ENCODE data around the gene FBXO36.
"Not testable (repeated sequence)": the region's sequence is repeated elsewhere in the genome, so short reads cannot be mapped to it uniquely, and the experiment has no call there.

FBXO36 gene

DNA sequence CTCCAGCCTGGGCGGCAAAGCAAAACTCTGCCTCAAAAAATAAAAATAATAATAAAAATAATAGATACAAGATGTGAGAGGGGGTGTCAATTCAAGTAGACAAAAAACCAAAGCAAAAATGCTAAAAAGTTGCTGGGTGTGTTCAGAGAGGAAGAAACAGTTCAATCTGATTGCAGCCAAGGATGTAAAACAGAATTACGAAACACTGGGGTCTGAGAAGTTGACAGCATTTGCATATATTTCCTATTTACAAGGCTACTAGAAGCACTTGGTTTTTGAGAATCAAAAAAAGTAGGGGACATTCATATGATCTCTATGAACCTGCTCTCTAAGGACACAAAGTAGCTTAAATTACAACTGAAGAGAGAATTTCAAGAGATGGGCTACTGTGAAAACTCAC, 8.1 kb upstream of the FBXO36 start:
- DNase-seq, result no peak

DNA sequence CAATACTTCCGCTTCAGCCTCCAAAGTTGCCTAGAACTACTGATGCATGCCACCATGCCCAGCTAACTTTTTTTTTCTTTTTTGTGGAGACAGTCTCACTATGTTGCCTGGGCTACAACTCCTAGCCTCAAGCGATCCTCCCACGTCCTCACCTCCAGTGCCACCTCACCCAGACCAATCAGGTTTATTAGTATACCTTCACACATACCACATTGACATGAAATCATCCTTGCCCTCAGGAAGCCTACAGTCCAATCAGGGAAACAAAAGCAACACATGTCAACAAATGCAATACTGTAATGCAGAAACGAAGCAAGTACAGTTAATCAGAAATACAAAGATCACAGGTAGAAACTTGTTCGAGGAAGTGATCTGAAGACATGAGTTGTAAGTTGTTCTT, 4.5 kb upstream of the FBXO36 start:
- DNase-seq, result no peak

DNA sequence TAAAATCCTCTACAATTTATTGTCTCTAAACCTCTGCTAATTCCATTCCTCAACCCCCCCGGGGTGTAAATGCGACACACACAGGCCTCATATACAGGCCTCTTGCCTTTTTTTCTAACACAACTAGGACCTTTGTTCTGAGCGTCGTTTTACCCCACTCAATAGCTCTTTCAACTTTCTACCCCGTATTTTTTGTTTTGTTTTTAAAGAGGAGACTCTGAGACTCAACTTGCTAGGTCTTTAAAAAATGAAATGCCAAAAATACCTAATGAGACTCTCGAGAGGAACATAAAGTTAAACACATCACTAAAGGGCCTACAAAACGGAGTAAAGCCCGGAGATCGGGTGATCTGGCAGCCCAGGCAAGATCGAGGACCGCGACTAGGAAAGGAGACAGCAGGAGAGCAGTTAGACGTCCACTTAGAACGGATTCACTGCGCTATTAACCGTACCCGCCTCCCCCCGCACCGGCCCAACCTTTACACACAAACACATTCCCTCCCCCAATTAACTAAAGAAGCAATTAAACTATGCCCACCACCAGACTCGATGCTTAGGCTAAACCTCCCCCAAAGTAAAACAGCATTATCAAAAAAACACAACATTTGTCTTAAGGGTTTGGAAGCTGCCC, 2.2 kb upstream of the FBXO36 start:
- DNase-seq, result no peak

DNA sequence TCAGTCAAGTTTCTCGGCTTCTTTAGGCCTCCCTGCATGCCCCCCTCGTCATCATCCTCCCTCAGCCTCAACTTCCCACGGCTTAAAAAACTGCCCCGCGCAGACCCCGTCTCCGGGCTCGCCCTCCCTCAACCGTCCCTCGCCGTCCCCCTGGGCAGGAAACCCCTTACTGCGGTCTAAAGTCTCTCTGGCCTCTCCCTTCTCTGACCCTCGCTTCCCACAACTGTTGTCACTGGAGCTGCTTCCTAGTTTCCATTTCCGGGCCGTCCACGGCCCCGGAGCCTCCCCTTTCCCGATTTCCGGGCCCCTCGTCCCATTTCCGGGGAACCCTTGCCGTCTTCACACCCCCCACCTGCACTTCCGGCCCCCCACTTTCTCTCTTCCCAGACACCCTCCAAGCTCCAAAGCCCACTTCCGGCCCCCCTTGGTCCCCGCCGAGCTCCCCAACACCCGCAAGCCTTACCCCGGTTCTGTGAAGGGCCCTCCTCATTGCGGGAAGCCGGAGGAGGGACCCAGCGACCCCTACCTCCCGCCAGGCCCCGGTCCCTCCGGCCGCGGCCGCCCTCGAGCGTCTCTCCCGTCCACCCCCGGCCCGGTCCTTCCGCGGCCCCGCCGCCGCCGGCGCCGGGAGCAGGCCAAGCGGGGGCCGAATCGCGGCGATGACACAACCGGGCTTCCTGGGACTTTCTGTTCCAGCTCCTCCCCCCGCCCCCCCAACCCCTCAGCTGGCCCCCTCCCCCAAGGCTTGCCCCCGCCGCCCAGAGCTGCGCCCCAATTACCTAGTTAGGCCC, 1.0 kb upstream of the FBXO36 start:
- DNase-seq, result no peak

DNA sequence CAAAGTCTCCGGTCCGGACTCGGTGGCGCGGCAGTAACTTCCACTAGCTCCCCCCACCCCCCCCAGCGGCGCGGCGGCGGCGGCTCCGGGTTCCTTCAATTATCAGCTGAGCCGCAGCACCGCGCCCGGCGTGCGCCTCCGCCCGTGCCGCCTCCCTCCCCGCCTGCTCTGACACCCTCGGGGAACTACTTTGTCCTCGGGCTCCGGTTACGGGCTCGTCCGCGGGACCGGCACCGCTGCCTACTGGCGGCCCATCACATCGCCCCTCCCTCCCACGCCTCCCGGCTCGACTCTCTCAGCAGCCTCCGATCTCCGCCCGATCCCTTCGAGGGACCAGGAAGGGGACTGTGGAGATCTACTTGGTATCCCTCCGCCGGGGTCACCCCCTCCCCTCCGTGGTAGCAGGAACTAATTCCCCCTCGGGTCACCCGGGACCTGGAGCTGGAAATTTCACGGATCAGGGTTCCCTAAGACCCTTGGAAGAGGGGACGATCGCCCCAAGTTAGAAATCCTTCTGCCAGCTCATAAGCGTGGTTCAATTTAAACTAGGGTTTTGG, 333 bp upstream of the FBXO36 start, which contains the start of gene TRIP12:
TRIP12 (minus strand) TSS at position 118 of the 557 bp plus-strand sequence. CDS start 41,930 bp downstream, outside the sequence.
- peak; percentile 72 for DNase-seq

DNA sequence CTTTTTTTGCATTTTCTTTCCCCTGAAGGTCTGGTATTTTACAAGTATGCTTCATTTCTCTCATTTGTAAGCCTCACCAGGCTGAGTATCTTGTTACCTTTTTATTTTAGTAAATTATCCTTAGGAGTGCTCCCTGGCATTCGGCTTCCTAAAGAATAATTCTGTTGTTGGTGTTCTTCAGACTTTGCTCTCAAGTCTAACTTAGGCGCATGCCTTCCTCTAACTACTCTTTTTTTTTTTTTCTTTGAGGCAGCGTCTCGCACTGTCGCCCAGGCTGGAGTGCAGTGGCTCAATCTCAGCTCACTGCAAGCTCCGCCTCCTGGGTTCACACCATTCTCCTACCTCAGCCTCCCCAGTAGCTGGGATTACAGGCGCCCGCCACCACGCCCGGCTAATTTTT, 2.2 kb downstream of the FBXO36 start:
- not testable (repeated sequence) for DNase-seq

DNA sequence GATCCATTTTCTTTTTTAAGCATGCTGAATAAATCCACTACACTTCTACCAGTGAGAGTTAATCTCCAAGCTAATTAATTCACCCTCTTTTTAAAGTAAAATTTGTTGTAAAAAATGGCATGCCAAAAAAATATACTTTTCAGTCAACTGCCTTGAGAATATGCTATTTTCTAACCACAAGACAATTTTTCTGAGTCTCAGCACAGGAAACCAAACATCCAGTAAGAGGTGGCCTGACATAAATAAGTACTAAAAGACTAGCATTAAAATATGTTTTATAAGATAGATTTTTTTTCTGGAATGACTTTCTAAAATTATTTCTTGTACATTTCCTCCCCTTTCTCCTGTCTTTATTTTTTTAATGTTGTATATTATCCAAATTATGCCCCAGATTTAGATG, 2.9 kb downstream of the FBXO36 start:
- DNase-seq, result no peak

DNA sequence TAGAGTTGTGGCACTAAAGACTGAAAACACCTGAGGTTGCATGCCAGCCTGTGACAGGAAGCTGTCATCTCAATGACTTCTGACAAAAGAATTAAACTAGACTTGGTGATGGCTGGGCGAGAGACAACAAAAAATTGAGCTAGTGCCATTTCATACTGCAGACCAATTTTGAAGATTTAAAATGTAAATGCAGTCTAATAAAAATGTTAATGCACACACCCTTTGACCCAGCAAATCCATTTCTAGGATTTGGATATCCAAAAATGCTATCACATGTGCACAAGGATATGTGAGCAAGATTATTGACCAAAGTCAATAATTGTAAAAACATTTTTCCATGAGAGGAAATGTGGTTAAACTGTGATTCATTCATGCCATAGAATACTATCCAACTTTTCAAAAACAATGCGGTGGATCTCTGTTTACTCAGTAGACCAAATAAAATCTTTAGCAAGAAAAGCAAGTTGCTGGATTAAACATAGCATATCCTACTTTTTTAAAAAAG, 5.6 kb downstream of the FBXO36 start:
- no peak for DNase-seq

DNA sequence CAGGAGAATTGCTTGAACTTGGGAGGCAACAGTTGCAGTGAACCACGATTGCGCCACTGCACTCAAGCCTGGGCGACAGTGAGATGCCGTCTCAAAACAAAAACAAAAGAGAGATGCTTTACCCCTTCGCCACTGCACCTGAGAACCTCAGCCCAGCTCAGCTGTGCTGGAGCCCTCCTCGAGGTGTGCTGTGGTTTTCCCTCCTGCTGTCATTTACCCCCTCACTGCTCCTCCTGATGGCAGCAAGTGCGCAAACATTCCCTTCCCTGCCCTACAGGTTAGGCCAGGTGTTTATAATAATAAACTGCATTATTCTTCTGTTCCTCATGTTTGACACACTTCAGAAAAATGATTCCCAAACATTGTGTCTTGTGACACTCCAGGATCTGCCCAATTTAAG, 8.4 kb downstream of the FBXO36 start:
- DNase-seq, result no peak

DNA sequence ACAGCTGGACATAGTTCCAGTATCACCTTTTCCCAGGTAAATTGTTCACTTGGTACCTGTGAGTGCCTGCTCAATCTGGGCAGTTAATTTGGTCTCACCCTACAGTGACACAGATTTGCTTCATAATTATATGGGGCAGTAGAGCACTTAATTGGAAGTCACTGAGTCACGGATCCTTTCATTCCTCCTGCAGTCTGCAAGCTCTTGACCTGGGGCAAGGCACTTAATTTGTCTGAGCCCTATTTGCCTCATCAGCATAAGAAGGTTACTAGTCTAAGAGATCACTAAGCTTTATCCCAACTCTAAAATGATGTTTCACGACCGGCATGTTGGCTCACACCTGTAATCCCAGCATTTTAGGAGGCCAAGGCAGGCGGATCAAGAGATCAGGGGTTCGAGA, 8.9 kb downstream of the FBXO36 start:
- no peak for DNase-seq

DNA sequence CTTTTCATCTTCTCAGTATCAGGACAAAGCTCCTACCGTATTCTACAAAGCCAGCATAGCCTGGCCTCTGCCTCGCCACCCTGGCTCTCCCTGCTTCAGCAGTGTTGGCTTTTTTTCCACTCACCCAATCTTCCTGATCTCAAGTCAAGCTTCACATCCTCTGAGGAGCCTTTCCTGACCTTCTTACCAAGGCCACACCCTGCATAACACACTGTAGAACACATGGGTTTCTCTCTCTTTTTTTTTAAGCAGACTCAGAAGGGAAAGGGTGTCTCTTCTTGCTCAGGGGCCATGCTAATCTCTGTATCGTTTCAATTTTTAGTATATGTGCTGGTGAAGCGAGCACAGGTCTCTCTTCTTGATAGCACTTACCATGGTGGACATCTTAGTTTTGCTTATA, 15.2 kb downstream of the FBXO36 start:
- DNase-seq, result no peak

DNA sequence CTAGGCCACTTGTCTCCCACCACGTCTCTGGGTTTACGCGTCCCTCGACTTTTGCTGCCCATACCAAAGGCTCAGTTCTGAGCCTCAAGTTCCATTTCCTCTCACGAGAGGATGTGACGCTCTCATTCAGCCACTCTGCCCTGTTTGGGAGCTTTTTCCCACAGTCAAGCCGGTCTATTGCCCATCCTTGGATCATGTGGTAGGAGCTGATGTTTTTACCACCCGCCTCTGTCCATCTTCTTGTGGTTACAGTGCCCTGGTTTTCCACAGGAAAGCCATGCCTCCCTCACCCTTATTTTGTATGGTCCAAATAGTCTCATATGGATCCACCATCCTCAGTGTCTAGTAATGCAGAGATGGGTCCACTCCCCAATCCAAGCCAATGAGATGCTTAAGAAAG, 20.4 kb downstream of the FBXO36 start:
- no peak for DNase-seq

DNA sequence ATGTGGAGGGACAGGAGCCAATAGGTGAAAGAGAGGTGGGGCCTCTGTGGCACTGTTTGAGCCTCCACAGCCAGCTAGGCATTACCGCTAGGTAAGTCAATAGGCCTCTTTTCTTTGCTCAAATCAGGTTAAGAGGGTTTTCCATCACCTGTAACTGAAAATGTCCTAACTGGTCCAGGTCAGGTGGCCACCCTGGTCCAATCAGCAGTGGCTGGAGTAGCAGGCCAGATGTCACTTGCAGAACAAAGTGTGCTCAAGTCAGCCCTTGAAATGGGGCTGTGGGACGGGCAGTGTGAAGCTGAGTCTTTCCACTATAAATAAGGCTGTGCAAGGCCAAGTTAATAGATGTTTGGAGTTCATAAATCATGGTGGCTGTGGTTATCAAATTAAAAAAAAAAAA, 20.9 kb downstream of the FBXO36 start:
- no peak for DNase-seq

DNA sequence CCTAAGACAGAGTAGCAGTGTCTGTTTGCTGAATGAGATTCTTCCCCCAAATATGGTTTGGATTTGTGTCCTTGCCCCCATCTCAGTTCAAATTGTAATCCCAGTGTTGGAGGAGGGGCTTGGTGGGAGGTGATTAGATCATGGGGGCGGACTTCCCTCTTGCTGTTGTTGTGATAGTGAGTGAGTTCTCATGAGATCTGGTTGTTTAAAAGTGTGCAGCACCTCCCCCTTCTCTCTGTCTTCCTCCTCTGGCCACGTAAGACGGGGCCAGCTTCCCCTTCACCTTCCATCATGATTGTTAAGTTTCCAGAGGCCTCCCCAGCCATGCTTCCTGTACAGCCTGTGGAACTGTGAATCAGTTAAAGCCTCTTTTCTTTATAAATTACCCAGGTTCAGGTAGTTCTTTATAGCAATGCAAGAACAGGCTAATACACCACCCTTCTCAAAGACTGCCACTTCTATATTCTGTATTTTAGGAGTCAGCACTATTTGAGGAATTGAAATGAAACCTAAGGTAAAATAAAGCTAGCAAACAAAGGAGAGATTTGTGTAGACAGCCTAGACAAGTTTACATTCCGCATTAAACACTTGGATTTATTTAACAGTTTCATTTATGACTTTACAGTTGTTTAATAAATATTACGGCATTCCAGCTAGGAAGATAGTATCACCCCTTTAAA, 21.6 kb downstream of the FBXO36 start:
- DNase-seq, result no peak

DNA sequence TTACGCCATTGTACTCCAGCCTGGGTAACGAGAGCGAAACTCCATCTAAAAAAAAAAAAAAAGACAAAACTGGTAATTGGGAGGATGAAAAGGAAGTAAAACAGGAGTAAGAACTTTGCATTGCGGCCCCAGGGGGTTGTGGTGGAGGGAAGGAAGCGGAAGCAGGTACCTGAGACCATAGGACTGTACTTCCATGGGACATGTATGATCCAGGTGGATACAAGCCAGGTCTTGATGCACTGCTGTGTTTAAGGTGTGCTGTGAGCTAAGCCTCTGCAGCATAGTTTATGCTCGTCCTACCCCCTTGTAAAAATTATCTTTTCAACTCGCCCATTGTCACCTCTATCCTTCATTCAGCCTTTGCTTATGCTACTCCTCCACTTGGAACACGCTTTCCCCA, 23.7 kb downstream of the FBXO36 start:
- DNase-seq, result no peak

DNA sequence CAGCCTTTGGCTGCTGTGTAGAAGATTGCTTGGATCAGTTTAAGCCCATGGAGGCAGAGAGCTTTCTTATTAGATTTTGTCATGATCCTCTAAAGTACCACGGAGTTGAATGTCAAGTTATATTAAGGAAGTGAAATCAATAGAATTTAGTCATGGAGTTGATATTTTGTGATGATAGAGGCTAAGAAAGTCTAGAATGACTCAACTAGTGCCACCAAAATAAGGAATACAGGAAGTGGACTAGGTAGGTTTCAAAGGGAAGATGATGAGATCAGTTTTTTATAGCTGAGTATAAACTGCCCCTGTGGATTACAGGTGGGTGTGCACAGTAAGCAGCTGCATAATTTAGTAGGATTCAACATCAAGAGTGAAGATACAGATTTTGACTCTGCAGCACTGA, 25.2 kb downstream of the FBXO36 start:
- no peak for DNase-seq

DNA sequence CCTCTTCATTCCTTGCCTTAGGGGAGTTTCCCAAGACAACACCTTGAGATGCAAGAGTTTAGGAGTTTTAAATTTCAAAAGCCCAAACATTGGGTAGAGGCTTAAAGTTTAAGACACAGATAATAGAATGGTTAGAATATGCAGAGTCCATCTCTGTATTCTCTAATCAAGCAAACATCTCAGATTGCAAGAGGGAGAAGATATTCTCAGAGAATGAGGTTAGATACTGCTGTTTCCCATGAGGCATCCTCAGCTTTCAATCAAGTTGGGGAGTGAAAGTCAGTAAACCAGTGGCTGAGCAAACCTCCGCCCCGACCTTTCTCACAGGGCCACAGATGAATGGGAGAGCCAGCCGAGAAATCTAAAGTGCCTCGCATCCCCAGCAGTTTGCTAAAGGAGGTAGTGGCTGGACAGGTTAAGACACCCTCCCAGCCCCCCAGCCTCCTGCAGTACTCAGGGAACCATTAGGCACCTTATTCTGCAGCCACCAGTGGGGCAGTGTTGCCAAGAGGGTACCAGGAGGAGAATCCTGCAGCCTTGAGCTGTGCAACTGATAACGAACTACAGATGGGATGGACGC, 30.0 kb downstream of the FBXO36 start:
- no peak for DNase-seq

DNA sequence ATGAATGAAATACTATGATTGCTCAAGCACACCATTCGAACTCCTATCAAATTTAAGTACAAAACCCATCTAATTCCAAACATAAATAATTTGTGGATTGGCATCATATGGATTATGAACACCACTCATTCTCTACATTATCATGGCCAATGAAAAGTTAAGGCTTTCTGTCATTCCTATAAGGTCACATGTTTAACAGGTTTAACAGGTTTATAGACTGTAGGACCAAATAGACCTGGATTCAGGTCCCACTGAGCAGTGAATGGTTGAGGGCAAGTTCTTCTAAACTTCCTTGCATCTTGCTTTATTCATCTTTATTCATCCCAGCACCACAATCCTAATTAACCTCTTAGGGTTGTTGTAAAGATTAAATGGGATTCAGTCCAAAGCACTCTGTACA, 33.4 kb downstream of the FBXO36 start:
- no peak for DNase-seq

DNA sequence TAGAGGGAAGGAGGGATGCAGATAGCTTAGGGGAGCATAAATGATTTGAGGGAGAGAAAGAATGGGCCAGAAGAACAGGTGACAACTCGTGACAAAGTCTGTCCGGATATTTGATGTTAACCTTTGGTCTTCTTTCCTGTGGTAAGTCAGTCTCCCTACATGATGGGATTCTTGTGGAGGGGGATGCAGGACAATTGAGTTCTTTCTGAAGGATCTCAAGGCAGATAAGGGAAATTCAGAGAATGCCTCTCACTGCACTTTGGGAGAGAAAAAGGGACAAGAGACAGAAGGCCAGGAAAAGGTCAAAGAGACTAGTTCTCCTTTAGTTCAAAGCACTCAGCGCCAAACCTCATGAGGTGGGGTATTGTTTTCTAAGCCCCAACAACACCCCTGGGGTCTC, 34.2 kb downstream of the FBXO36 start:
- no peak for DNase-seq

DNA sequence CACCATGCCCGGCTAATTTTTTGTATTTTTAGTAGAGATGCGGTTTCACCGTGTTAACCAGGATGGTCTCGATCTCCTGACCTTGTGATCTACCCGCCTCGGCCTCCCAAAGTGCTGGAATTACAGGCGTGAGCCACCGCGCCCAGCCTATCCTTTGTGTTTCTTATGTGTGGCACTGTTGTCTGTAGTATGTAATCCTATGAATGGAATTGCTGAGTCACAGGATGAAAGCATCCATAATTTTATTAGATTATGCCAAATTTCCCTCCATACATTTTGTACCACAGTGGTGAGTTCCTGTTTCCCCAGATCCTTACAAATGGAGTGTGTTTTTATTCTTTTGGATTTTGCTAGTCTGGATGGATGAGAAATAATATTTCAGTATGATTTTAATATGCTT, 41.3 kb downstream of the FBXO36 start:
- not testable (repeated sequence) for DNase-seq

DNA sequence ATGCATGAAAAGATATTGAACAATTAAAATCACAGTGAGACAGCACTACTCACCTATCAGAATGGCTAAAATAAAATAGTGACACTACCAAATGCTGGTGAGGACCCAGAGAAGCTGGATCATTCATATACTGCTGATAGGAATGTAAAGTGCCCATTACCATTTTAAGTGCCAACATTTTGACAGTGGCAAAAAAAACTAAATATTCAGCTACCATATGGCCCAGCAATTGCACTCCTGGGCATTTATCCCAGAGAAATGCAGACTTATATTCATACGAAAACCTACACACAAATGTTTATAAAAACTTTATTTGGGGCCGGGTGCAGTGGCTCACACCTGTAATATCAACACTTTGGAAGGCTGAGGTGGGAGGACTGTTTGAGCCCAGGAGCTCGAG, 47.6 kb downstream of the FBXO36 start:
- DNase-seq, result no peak

DNA sequence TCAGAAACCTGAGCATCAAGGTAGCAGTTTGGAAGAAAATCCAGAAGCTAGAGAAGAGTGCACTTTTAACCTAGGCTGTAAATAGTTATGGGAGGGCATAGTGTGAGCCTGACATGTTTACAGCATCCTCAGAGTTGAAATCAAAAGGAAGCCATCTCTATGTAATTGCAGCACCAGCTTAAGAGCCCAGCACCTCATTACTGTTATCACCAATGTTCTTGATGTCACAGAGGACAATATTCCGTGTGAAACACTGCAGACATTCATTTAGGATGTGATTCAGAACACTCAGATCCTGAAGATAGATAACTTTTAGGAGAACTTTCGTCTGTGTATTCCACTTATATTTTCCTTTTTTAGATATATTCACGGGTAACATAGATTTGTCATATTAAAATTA, 48.1 kb downstream of the FBXO36 start:
- no peak for DNase-seq

DNA sequence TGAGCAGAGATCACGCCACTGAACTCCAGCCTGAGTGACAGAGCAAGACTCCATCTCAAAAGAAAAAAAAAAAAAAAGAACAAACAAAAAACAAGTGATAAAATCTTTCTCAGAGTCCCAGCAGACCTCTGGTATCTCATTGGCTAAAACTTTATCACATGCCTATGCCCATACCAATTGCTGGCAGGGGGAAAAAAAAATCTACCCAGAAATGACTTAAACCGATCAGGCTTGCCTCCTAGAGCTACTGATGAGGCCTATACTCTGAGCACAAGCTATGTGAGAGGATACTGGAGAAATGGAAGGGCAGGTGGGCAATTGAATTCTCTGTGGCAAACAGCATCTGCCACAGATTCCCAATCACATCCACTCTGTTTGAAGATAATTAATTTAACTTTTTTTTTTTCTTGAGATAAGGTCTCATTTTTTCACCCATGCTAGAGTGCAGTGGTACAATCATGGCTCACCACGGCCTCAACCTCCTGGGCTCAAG, 49.0 kb downstream of the FBXO36 start:
- no peak for DNase-seq

Measured in NCI-H1048 (cell line).